ENCODE measurements around the gene RAP2B.

GRCh38 chr3:153169793-153170383 is 7.9 kb downstream of the RAP2B start:
- no peak for TF ChIP-seq POLR2A (IDR thresholded peaks at IDR 0.05; ENCODE audit: low read length)
- TF ChIP-seq GATA1 (IDR thresholded peaks at IDR 0.05; ENCODE audit: low read depth, low read length), result no peak

Data from erythroblast (primary cell).